Pancreas (tissue), 10 donors: ENCODE results near the gene PNO1. TPM values are rescaled to one million over a fixed set of nuclear protein-coding genes. Genes with fewer than 3 reads are reported as not detected.
"Not testable (repeated sequence)": the region's sequence is repeated elsewhere in the genome, so short reads cannot be mapped to it uniquely, and the experiment has no call there.

Source experiments
- ATAC-seq, 4 donors: fragments of 200-7000 bp; cut with Tn5 transposase; one replicate each; pipeline versions ENCODE4 v1.8.0 to v1.9.1; 2020; ENCODE audit warnings: mild to moderate bottlenecking in 4 of 4, moderate library complexity in 4 of 4
- DNase-seq, 6 donors: peaks; one replicate each; pipeline ENCODE4 v3.0.0-alpha.2; 2020
- FAIRE-seq: peaks from 2 replicates; lab custom pipeline; 2012; peaks lifted over from hg19 to GRCh38; lab: Jason Lieb, UNC
- H3K27ac ChIP-seq, 4 donors: fragments of 200-600 bp; sonication (generic); 1 replicate in 3 of 4; 2 replicates in 1 of 4; pipeline versions ENCODE4 v1.5.0 to v1.8.0; 2020
- H3K27me3 ChIP-seq, 4 donors: fragments of 200-600 bp; one replicate each; pipeline ENCODE4 v1.8.0; 2021
- H3K36me3 ChIP-seq, 3 donors: fragments of 200-600 bp; sonication (generic) in 1 of 3; one replicate each; pipeline versions ENCODE4 v1.5.0 to v1.8.0; 2020 to 2021
- H3K4me1 ChIP-seq, 3 donors: fragments of 200-600 bp; one replicate each; pipeline ENCODE4 v1.8.0; 2021
- H3K4me3 ChIP-seq, 4 donors: fragments of 200-600 bp; sonication (generic) in 2 of 4; one replicate each; pipeline versions ENCODE4 v1.5.0 to v1.8.0; 2020 to 2021
- H3K9me3 ChIP-seq, 4 donors: fragments of 200-600 bp; one replicate each; pipeline ENCODE4 v1.8.0; 2021
- CTCF ChIP-seq, 4 donors: fragments of 200-600 bp; sonication (generic) in 3 of 4; IDR thresholded peaks; one replicate each; pipeline versions ENCODE4 v1.5.0 to v1.8.0; 2021; ENCODE audit warnings: antibody characterized with exemption in 4 of 4
- WGBS, 2 donors: extraction: QIAGEN DNeasy Blood & Tissue Kit; methylation state at CpG; one replicate each; pipeline ENCODE4 v1.1.7; 2013; 5-methylcytosine and 5-hydroxymethylcytosine counted together
- intact Hi-C, 3 donors: fragments of 100-400 bp; cut with DNase I; formaldehyde crosslinking; loops; one replicate each; pipeline versions ENCODE4 v1.11.1 to v1.14.2; 2022
- polyA plus RNA-seq, 2 donors: library from polyadenylated mRNA; stranded (reverse); fragments of 200-250 nt; gene quantifications; one replicate each; pipeline ENCODE4 v1.2.3, GENCODE V29; 2013
- total RNA-seq, 6 donors: library from RNA; stranded (reverse); fragmentation: NEBNext Ultra II Directional in 4 of 6; extraction: Animal tissue kit (Norgen Biotek cat#: 25700) in 4 of 6; gene quantifications; one replicate each; pipeline versions ENCODE4 v1.2.1 to v1.2.4, GENCODE V29; 2021 to 2023
- donor health status: healthy with polysubstance abuse.
- donor health status: DM: no; HTN: no; CAD: no; lungs with moderate emphysema.
- donor health status: DM: no; HTN: no; CAD: no.
- donor health status: control.
- donor health status: control.
- donor health status: Bipolar disorder and iron deficiency.
- donor health status: DM: yes; HTN: yes; CAD: no.
- donor health status: DM: no; HTN: no; CAD: no.
- donor health status: DM: no; HTN: no; CAD: no.
- donor health status: DM: yes; HTN: yes; CAD: no.

Gene PNO1
- total and polyA plus RNA-seq, 8 donors: 3.5 to 8.2 (median 5.3) TPM

- TF ChIP-seq CTCF (IDR thresholded peaks at IDR 0.05): no peak
- no peak overlapping the region for H3K4me3 ChIP-seq
- FAIRE-seq (no peak), DNase-seq (no peak), ATAC-seq (no peak)
- no peaks in the 10 kb centered on the region for H3K9me3 ChIP-seq
- H3K36me3 ChIP-seq: peaks cover 0 to 5% (median 4%) of the 10 kb centered on the region in 3 donors
- H3K27me3 ChIP-seq: no peaks in the 10 kb centered on the region
- H3K27ac ChIP-seq: no peak overlapping the region
- intact Hi-C loops: no loop called here
- 94 to 95% methylated on average over 8 of the region's 8 CpGs for WGBS, 2 donors
- H3K4me1 ChIP-seq: no peaks in the 10 kb centered on the region
These were observed 15.5 kb downstream of the PNO1 start for GRCh38 chr2:68172990-68173700.

- ATAC-seq, H3K9me3 ChIP-seq, FAIRE-seq, H3K27me3 ChIP-seq, H3K36me3 ChIP-seq, intact Hi-C loops, H3K4me1 ChIP-seq, H3K4me3 ChIP-seq, H3K27ac ChIP-seq, DNase-seq: not testable (repeated sequence)
- WGBS, 2 donors: 94 to 99% methylated on average over 4 of the region's 4 CpGs
These were observed 17.5 kb downstream of the PNO1 start for GRCh38 chr2:68175210-68175609.

GRCh38 chr2:68176657-68177056 lies 19.0 kb downstream of the PNO1 start:
- Histone ChIP-seq H3K27me3 (no peaks in the 10 kb centered on the region), H3K27ac (no peak overlapping the region), H3K36me3 (peaks cover 0 to 7% (median 5%) of the 10 kb centered on the region in 3 donors), H3K9me3 (no peaks in the 10 kb centered on the region), H3K4me3 (no peak overlapping the region), H3K4me1 (no peaks in the 10 kb centered on the region)
- FAIRE-seq (no peak), DNase-seq (no peak), ATAC-seq (no peak)
- TF ChIP-seq CTCF (IDR thresholded peaks at IDR 0.05): no peak
- intact Hi-C loops: no loop called here
- 70 to 73% methylated on average over 7 of the region's 7 CpGs for WGBS, 2 donors

GRCh38 chr2:68177541-68177940 lies 19.9 kb downstream of the PNO1 start:
- Histone ChIP-seq H3K4me1 (peaks cover 0 to under 1% (median 0%) of the 10 kb centered on the region in 3 donors), H3K4me3 (no peak overlapping the region), H3K27ac (no peak overlapping the region), H3K36me3 (peaks cover 0 to 7% (median 5%) of the 10 kb centered on the region in 3 donors), H3K27me3 (no peaks in the 10 kb centered on the region), H3K9me3 (no peaks in the 10 kb centered on the region)
- DNase-seq (no peak), ATAC-seq (no peak), FAIRE-seq (no peak)
- intact Hi-C loops: no loop called here
- 47 to 76% methylated on average over 2 of the region's 2 CpGs for WGBS, 2 donors
- TF ChIP-seq CTCF (IDR thresholded peaks at IDR 0.05): no peak

- Histone ChIP-seq H3K27ac (no peak overlapping the region), H3K36me3 (peaks cover 0 to 7% (median 5%) of the 10 kb centered on the region in 3 donors), H3K4me1 (peaks cover 0 to 4% (median 0%) of the 10 kb centered on the region in 3 donors), H3K9me3 (no peaks in the 10 kb centered on the region), H3K27me3 (no peaks in the 10 kb centered on the region), H3K4me3 (no peak overlapping the region)
- FAIRE-seq (no peak), ATAC-seq (no peak), DNase-seq (no peak)
- no peak for TF ChIP-seq CTCF (IDR thresholded peaks at IDR 0.05)
- 98% methylated on average over 3 of the region's 3 CpGs for WGBS, 2 donors
- intact Hi-C loops: no loop called here
These were observed 20.7 kb downstream of the PNO1 start for GRCh38 chr2:68178432-68178831.
